ENCODE results near the gene FBXO41.

- no peak for TF ChIP-seq CTCF (IDR thresholded peaks at IDR 0.05)
- TF ChIP-seq SIN3A (IDR thresholded peaks at IDR 0.05; ENCODE audit: borderline replicate concordance, insufficient read depth, low read depth, low read length), result no peak
- TF ChIP-seq REST (IDR thresholded peaks at IDR 0.05; ENCODE audit: insufficient read depth in 1 of 2, low read depth in 2 of 2, low read length in 1 of 2), result no peak
- TF ChIP-seq TCF7L2 (IDR thresholded peaks at IDR 0.05; ENCODE audit: low read depth, low read length), result no peak
Measured at GRCh38 chr2:73333564-73333963, 49.3 kb upstream of the FBXO41 start.
